Spinal cord (tissue), 4 donors: ENCODE results near the gene GMNN. TPM values are rescaled to one million over a fixed set of nuclear protein-coding genes. Genes with fewer than 3 reads are reported as not detected.

Source experiments
- polyA plus RNA-seq, 2 donors: library from polyadenylated mRNA; unstranded; fragments of 120-200 nt; gene quantifications; one replicate each; pipeline ENCODE4 v1.2.1, GENCODE V29; 2013; ENCODE audit not compliant: insufficient read length in 2 of 2
- total RNA-seq, 2 donors: library from RNA; depleted of rRNA in 1 of 2; stranded (reverse); fragments of 120-200 nt in 1 of 2; fragments of >200 nt in 1 of 2; gene quantifications; one replicate each; pipeline versions ENCODE4 v1.2.3 to v1.2.4, GENCODE V29; 2013 to 2014

Gene GMNN
- total and polyA plus RNA-seq, 4 donors, result 27.3 to 37.1 (median 33.6) TPM

Other genes starting within 250 kb of the GMNN start
- 10 to 100 TPM in 1 of 2 donors, 1 to 10 TPM in 1; 5.3 to 11.0 TPM for gene KIAA0319, start 128.7 kb upstream of the GMNN start, total RNA-seq
- gene KIAA0319, start 128.7 kb upstream of the GMNN start, polyA plus RNA-seq, result 10 to 100 TPM; 10.2 to 11.3 TPM
- 10 to 100 TPM; 25.3 to 31.9 TPM for gene TDP2, start 108.0 kb upstream of the GMNN start, total RNA-seq
- gene TDP2, start 108.0 kb upstream of the GMNN start, polyA plus RNA-seq, result 10 to 100 TPM; 37.2 to 39.1 TPM
- 10 to 100 TPM in 1 of 2 donors, 1 to 10 TPM in 1; 7.3 to 24.1 TPM for gene ACOT13, start 107.9 kb upstream of the GMNN start, total RNA-seq
- gene ACOT13, start 107.9 kb upstream of the GMNN start, polyA plus RNA-seq, result 10 to 100 TPM; 19.1 to 21.5 TPM
- 100 to 1,000 TPM; 109 to 122 TPM for gene C6orf62, start 55.8 kb upstream of the GMNN start, total RNA-seq
- 100 to 1,000 TPM; 147 to 193 TPM for gene C6orf62, start 55.8 kb upstream of the GMNN start, polyA plus RNA-seq
- 1 to 10 TPM in 1 of 2 donors, not detected in 1; 1.1 TPM for gene ARMH2, start 24.0 kb downstream of the GMNN start, total RNA-seq
- gene ARMH2, start 24.0 kb downstream of the GMNN start, polyA plus RNA-seq, result under 1 TPM; 0.33 to 0.53 TPM
- gene RIPOR2, start 161.0 kb downstream of the GMNN start, total RNA-seq, result 10 to 100 TPM; 31.1 to 34.2 TPM
- 10 to 100 TPM; 25.0 to 30.7 TPM for gene RIPOR2, start 161.0 kb downstream of the GMNN start, polyA plus RNA-seq